ENCODE results near the gene SIPA1L3.

- TF ChIP-seq POLR2AphosphoS5 (IDR thresholded peaks at IDR 0.05) (no peak), CTCF (IDR thresholded peaks at IDR 0.05) (peak in 1 of 6 experiments; percentile 12)
Measured at GRCh38 chr19:38229585-38230073, 322.6 kb downstream of the SIPA1L3 start.

Measured in upper lobe of left lung (tissue), 4 donors.